ENCODE measurements around the gene STPG2. TPM values are rescaled to one million over a fixed set of nuclear protein-coding genes. Genes with fewer than 3 reads are reported as not detected.

STPG2 gene
- total RNA-seq, 2 donors from 2014 or later, result 0.13 to 0.53 TPM

GRCh38 chr4:97892592-97893266 lies 250.5 kb downstream of the STPG2 start:
- no peak overlapping the region for H3K4me3 ChIP-seq (ENCODE audit: low read length)
- H3K36me3 ChIP-seq (ENCODE audit: control insufficient read depth, insufficient read depth, low read length), result no peaks in the 10 kb centered on the region
- no peak for DNase-seq
- H3K27me3 ChIP-seq (ENCODE audit: control insufficient read depth, insufficient read depth, low read length, poor library complexity, severe bottlenecking), result peaks cover 10% of the 10 kb centered on the region
- Mint-ChIP-seq H3K4me1 (peaks cover 9% of the 10 kb centered on the region), H3K9me3 (no peaks in the 10 kb centered on the region), H3K27me3 (ENCODE audit: insufficient read depth) (peaks cover 9% of the 10 kb centered on the region), H3K27ac (no peak overlapping the region), H3K4me3 (no peak overlapping the region), H3K36me3 (ENCODE audit: low read depth) (no peaks in the 10 kb centered on the region)
- TF ChIP-seq CTCF (conservative IDR thresholded peaks at IDR 0.05), result no peak
- no peak overlapping the region for H3K27ac ChIP-seq (ENCODE audit: low read depth, low read length)
- WGBS, 2 experiments (ENCODE audit: insufficient coverage in 1 of 2, insufficient read length in 1 of 2), result 80% methylated on average over 1 of the region's 1 CpG; no CpG with 5 or more reads in 1 of the 2 experiments
- H3K9me3 ChIP-seq (ENCODE audit: control insufficient read depth, low read length), result no peaks in the 10 kb centered on the region
- no peak overlapping the region for H3K9ac ChIP-seq (ENCODE audit: extremely low read depth, low read length, poor library complexity, severe bottlenecking)
- no peaks in the 10 kb centered on the region for H3K4me1 ChIP-seq (ENCODE audit: control insufficient read depth, insufficient read depth, low read length)

- H3K4me1 ChIP-seq (ENCODE audit: control insufficient read depth, insufficient read depth, low read length), result no peaks in the 10 kb centered on the region
- no peaks in the 10 kb centered on the region for H3K27me3 ChIP-seq (ENCODE audit: control insufficient read depth, insufficient read depth, low read length, poor library complexity, severe bottlenecking)
- no peak for DNase-seq
- Mint-ChIP-seq H3K4me1 (no peaks in the 10 kb centered on the region), H3K9me3 (peaks cover 1% of the 10 kb centered on the region), H3K36me3 (ENCODE audit: low read depth) (no peaks in the 10 kb centered on the region), H3K4me3 (no peak overlapping the region), H3K27me3 (ENCODE audit: insufficient read depth) (no peaks in the 10 kb centered on the region), H3K27ac (no peak overlapping the region)
- no peaks in the 10 kb centered on the region for H3K36me3 ChIP-seq (ENCODE audit: control insufficient read depth, insufficient read depth, low read length)
- no peak overlapping the region for H3K4me3 ChIP-seq (ENCODE audit: low read length)
- no peak overlapping the region for H3K27ac ChIP-seq (ENCODE audit: low read depth, low read length)
- no peak overlapping the region for H3K9ac ChIP-seq (ENCODE audit: extremely low read depth, low read length, poor library complexity, severe bottlenecking)
- TF ChIP-seq CTCF (conservative IDR thresholded peaks at IDR 0.05), result no peak
- no peaks in the 10 kb centered on the region for H3K9me3 ChIP-seq (ENCODE audit: control insufficient read depth, low read length)
- whole genome bisulfite sequencing, 2 experiments (ENCODE audit: insufficient coverage in 1 of 2, insufficient read length in 1 of 2), result 100% methylated on average over 2 of the region's 2 CpGs; no CpG with 5 or more reads in 1 of the 2 experiments
Observed at GRCh38 chr4:97879942-97880341, 263.3 kb downstream of the STPG2 start.

GRCh38 chr4:97868097-97868496 lies 275.2 kb downstream of the STPG2 start:
- H3K9me3 Mint-ChIP-seq, result no peaks in the 10 kb centered on the region
- no peaks in the 10 kb centered on the region for H3K4me1 Mint-ChIP-seq
- 69 to 83% methylated on average over 2 to 4 of the region's 4 CpGs for WGBS, 2 experiments (ENCODE audit: insufficient coverage in 1 of 2, insufficient read length in 1 of 2)
- no peak for DNase-seq
- H3K27ac ChIP-seq (ENCODE audit: low read depth, low read length), result no peak overlapping the region
- H3K36me3 Mint-ChIP-seq (ENCODE audit: low read depth), result no peaks in the 10 kb centered on the region
- no peaks in the 10 kb centered on the region for H3K9me3 ChIP-seq (ENCODE audit: control insufficient read depth, low read length)
- H3K27ac Mint-ChIP-seq, result no peak overlapping the region
- no peak overlapping the region for H3K9ac ChIP-seq (ENCODE audit: extremely low read depth, low read length, poor library complexity, severe bottlenecking)
- H3K4me1 ChIP-seq (ENCODE audit: control insufficient read depth, insufficient read depth, low read length), result no peaks in the 10 kb centered on the region
- H3K4me3 ChIP-seq (ENCODE audit: low read length), result no peak overlapping the region
- no peaks in the 10 kb centered on the region for H3K27me3 ChIP-seq (ENCODE audit: control insufficient read depth, insufficient read depth, low read length, poor library complexity, severe bottlenecking)
- no peak for TF ChIP-seq CTCF (conservative IDR thresholded peaks at IDR 0.05)
- no peak overlapping the region for H3K4me3 Mint-ChIP-seq
- no peaks in the 10 kb centered on the region for H3K36me3 ChIP-seq (ENCODE audit: control insufficient read depth, insufficient read depth, low read length)
- no peaks in the 10 kb centered on the region for H3K27me3 Mint-ChIP-seq (ENCODE audit: insufficient read depth)
